Measurements from ENCODE around the gene SLC35B2. TPM values are rescaled to one million over a fixed set of nuclear protein-coding genes. Genes with fewer than 3 reads are reported as not detected.

Gene SLC35B2
- total and polyA plus RNA-seq, 9 of the 15 experiments (the other 6 are each of a cell fraction or from before 2014, with no cell fraction given): 14.5 to 59.1 (median 47.1) TPM

- TF ChIP-seq HBP1 (CRISPR knock-in tag; IDR thresholded peaks at IDR 0.05): no peak
- TF ChIP-seq KLF10 (CRISPR knock-in tag; IDR thresholded peaks at IDR 0.05): no peak
- no peak for TF ChIP-seq ZNF707 (CRISPR knock-in tag; conservative IDR thresholded peaks at IDR 0.05)
- no peak for TF ChIP-seq GABPB2 (CRISPR knock-in tag; conservative IDR thresholded peaks at IDR 0.05)
- no peak; the same call in 1 of the 2 replicates for TF ChIP-seq ETV1 (tag; conservative IDR thresholded peaks at IDR 0.05; ENCODE audit: low read depth)
- peak; percentile 14; the same call in 1 of the 2 replicates for TF ChIP-seq ARID1B (IDR thresholded peaks at IDR 0.05)
- no peak for TF ChIP-seq CBFA2T2 (conservative IDR thresholded peaks at IDR 0.05)
- no peak for TF ChIP-seq XRCC4 (IDR thresholded peaks at IDR 0.05; ENCODE audit: extremely low read depth, insufficient read depth, insufficient read length)
- no peak for TF ChIP-seq HMG20B (CRISPR knock-in tag; IDR thresholded peaks at IDR 0.05)
- no peak for TF ChIP-seq THAP7 (CRISPR knock-in tag; IDR thresholded peaks at IDR 0.05)
- peak; percentile 24; the same call in 1 of the 2 replicates for TF ChIP-seq DPF2 (IDR thresholded peaks at IDR 0.05)
- no peak for TF ChIP-seq ZNF699 (CRISPR knock-in tag; IDR thresholded peaks at IDR 0.05; ENCODE audit: insufficient replicate concordance)
- no peak for TF ChIP-seq NR4A1 (CRISPR knock-in tag; IDR thresholded peaks at IDR 0.05)
- TF ChIP-seq NR4A1 (tag; IDR thresholded peaks at IDR 0.05): peak; percentile 28; the same call in 1 of the 2 replicates
- no peak for TF ChIP-seq ZNF780A (CRISPR knock-in tag; IDR thresholded peaks at IDR 0.05)
- TF ChIP-seq ZNF79 (CRISPR knock-in tag; IDR thresholded peaks at IDR 0.05; ENCODE audit: low read depth): no peak
- no peak for TF ChIP-seq BACH1 (tag; IDR thresholded peaks at IDR 0.05)
- TF ChIP-seq ZNF239 (CRISPR knock-in tag; IDR thresholded peaks at IDR 0.05): no peak
- TF ChIP-seq ZFP1 (CRISPR knock-in tag; IDR thresholded peaks at IDR 0.05): no peak
- no peak for TF ChIP-seq MCM2 (IDR thresholded peaks at IDR 0.05; ENCODE audit: low read depth)
- no peak for TF ChIP-seq E2F4 (CRISPR knock-in tag; IDR thresholded peaks at IDR 0.05; ENCODE audit: low read depth)
- TF ChIP-seq PTRF (tag; IDR thresholded peaks at IDR 0.05): no peak
- no peak for TF ChIP-seq SFPQ (IDR thresholded peaks at IDR 0.05; ENCODE audit: low read depth, low read length)
- no peak for TF ChIP-seq ELF1 (tag; IDR thresholded peaks at IDR 0.05)
- TF ChIP-seq ATF7 (IDR thresholded peaks at IDR 0.05): no peak
- TF ChIP-seq POLR2A (conservative IDR thresholded peaks at IDR 0.05): no peak
- TF ChIP-seq EZH2 (IDR thresholded peaks at IDR 0.05; ENCODE audit: borderline replicate concordance, low read depth, low read length): no peak
- no peak for TF ChIP-seq CHD2 (IDR thresholded peaks at IDR 0.05; ENCODE audit: low read depth, low read length)
These were observed 35.9 kb downstream of the SLC35B2 start (continued) for GRCh38 chr6:44221291-44221960.

Data from K562 (cell line).